ENCODE results near the gene EPB41.
"Not testable (repeated sequence)": the region's sequence is repeated elsewhere in the genome, so short reads cannot be mapped to it uniquely, and the experiment has no call there.

EPB41 gene

GRCh38 chr1:29057700-29058099 lies 143.3 kb downstream of the EPB41 start:
- DNase-seq, result no peak

- DNase-seq, result no peak
Observed at GRCh38 chr1:29062157-29062942, 148.0 kb downstream of the EPB41 start.

- no peak for DNase-seq
Observed at GRCh38 chr1:29064064-29064463, 149.7 kb downstream of the EPB41 start.

GRCh38 chr1:29077155-29077554 lies 162.8 kb downstream of the EPB41 start:
- DNase-seq, result no peak

GRCh38 chr1:29079916-29080629 lies 165.7 kb downstream of the EPB41 start:
- DNase-seq, result not testable (repeated sequence)

GRCh38 chr1:29081201-29081600 lies 166.8 kb downstream of the EPB41 start:
- no peak for DNase-seq

GRCh38 chr1:29082519-29082918 lies 168.2 kb downstream of the EPB41 start:
- no peak for DNase-seq

- no peak for DNase-seq
Observed at GRCh38 chr1:29083317-29084195, 169.2 kb downstream of the EPB41 start.

- DNase-seq, result no peak
Observed at GRCh38 chr1:29084196-29084521, 169.8 kb downstream of the EPB41 start.

- no peak for DNase-seq
Observed at GRCh38 chr1:29090937-29091618, 176.7 kb downstream of the EPB41 start.

GRCh38 chr1:29092704-29093103 lies 178.3 kb downstream of the EPB41 start:
- not testable (repeated sequence) for DNase-seq

GRCh38 chr1:29094433-29094832 lies 180.1 kb downstream of the EPB41 start:
- no peak for DNase-seq

GRCh38 chr1:29094954-29095353 lies 180.6 kb downstream of the EPB41 start:
- no peak for DNase-seq

GRCh38 chr1:29096231-29096886 lies 182.0 kb downstream of the EPB41 start:
- DNase-seq, result no peak

- no peak for DNase-seq
Observed at GRCh38 chr1:29099286-29099685, 184.9 kb downstream of the EPB41 start.

- no peak for DNase-seq
Observed at GRCh38 chr1:29100487-29100886, 186.1 kb downstream of the EPB41 start.

GRCh38 chr1:29105822-29106221 lies 191.5 kb downstream of the EPB41 start:
- no peak for DNase-seq

GRCh38 chr1:29108041-29108440 lies 193.7 kb downstream of the EPB41 start:
- not testable (repeated sequence) for DNase-seq

- DNase-seq, result no peak
Observed at GRCh38 chr1:29112705-29113412, 198.5 kb downstream of the EPB41 start.

- no peak for DNase-seq
Observed at GRCh38 chr1:29113413-29114117, 199.2 kb downstream of the EPB41 start.

- no peak for DNase-seq
Observed at GRCh38 chr1:29114654-29115053, 200.3 kb downstream of the EPB41 start.
